Measurements from ENCODE around the gene HIVEP2.

Gene HIVEP2

GRCh38 chr6:142853244-142854180 is 91.5 kb downstream of the HIVEP2 start:
- no peak for DNase-seq (ENCODE audit: low read depth)
- TF ChIP-seq CTCF (IDR thresholded peaks at IDR 0.05; ENCODE audit: low read depth, low read length, missing control alignments): no peak
- no peak overlapping the region for H3K4me3 ChIP-seq (ENCODE audit: low read depth, low read length)
- in situ Hi-C loops (cut with HindIII; ENCODE audit: low sequenced_read_pairs): no loop called here

- TF ChIP-seq CTCF (IDR thresholded peaks at IDR 0.05; ENCODE audit: low read depth, low read length, missing control alignments): no peak
- in situ Hi-C loops (cut with HindIII; ENCODE audit: low sequenced_read_pairs): no loop called here
- no peak for DNase-seq (ENCODE audit: low read depth)
- H3K4me3 ChIP-seq (ENCODE audit: low read depth, low read length): no peak overlapping the region
Measured at GRCh38 chr6:142851601-142852000, 93.4 kb downstream of the HIVEP2 start.

- H3K4me3 ChIP-seq (ENCODE audit: low read depth, low read length): no peak overlapping the region
- in situ Hi-C loops (cut with HindIII; ENCODE audit: low sequenced_read_pairs): no loop called here
- DNase-seq (ENCODE audit: low read depth): no peak
- TF ChIP-seq CTCF (IDR thresholded peaks at IDR 0.05; ENCODE audit: low read depth, low read length, missing control alignments): no peak
Measured at GRCh38 chr6:142850679-142851423, 94.1 kb downstream of the HIVEP2 start.

- no peak for TF ChIP-seq CTCF (IDR thresholded peaks at IDR 0.05; ENCODE audit: low read depth, low read length, missing control alignments)
- H3K4me3 ChIP-seq (ENCODE audit: low read depth, low read length): no peak overlapping the region
- in situ Hi-C loops (cut with HindIII; ENCODE audit: low sequenced_read_pairs): loop anchor here (5.0 kb wide), 1 partner anchor 93 kb away; no protein-coding TSS in a partner anchor
- DNase-seq (ENCODE audit: low read depth): no peak
Measured at GRCh38 chr6:142848976-142849375, 96.0 kb downstream of the HIVEP2 start.

GRCh38 chr6:142848156-142848555 is 96.8 kb downstream of the HIVEP2 start:
- DNase-seq (ENCODE audit: low read depth): no peak
- H3K4me3 ChIP-seq (ENCODE audit: low read depth, low read length): no peak overlapping the region
- in situ Hi-C loops (cut with HindIII; ENCODE audit: low sequenced_read_pairs): loop anchor here (5.0 kb wide), 1 partner anchor 94 kb away; no protein-coding TSS in a partner anchor
- no peak for TF ChIP-seq CTCF (IDR thresholded peaks at IDR 0.05; ENCODE audit: low read depth, low read length, missing control alignments)

- TF ChIP-seq CTCF (IDR thresholded peaks at IDR 0.05; ENCODE audit: low read depth, low read length, missing control alignments): no peak
- H3K4me3 ChIP-seq (ENCODE audit: low read depth, low read length): no peak overlapping the region
- DNase-seq (ENCODE audit: low read depth): peak; percentile 62
- in situ Hi-C loops (cut with HindIII; ENCODE audit: low sequenced_read_pairs): loop anchor here (5.0 kb wide), 1 partner anchor 95 kb away; no protein-coding TSS in a partner anchor
Measured at GRCh38 chr6:142846883-142847287, 98.1 kb downstream of the HIVEP2 start.
